Stimulated activated CD4-positive, alpha-beta T cell treated with anti-CD3 and anti-CD28 coated beads, Interleukin-12 subunit alpha, Interleukin-12 subunit beta, amount 100 ng/mL, for 24 hours (primary cell): ENCODE data around the gene CCND1.

Experiments
- DNase-seq, 2 experiments: peaks; one replicate each; pipeline ENCODE4 v3.0.0-alpha.2; 2020; ENCODE audit warnings: low read depth in 2 of 2

CCND1 gene

DNA sequence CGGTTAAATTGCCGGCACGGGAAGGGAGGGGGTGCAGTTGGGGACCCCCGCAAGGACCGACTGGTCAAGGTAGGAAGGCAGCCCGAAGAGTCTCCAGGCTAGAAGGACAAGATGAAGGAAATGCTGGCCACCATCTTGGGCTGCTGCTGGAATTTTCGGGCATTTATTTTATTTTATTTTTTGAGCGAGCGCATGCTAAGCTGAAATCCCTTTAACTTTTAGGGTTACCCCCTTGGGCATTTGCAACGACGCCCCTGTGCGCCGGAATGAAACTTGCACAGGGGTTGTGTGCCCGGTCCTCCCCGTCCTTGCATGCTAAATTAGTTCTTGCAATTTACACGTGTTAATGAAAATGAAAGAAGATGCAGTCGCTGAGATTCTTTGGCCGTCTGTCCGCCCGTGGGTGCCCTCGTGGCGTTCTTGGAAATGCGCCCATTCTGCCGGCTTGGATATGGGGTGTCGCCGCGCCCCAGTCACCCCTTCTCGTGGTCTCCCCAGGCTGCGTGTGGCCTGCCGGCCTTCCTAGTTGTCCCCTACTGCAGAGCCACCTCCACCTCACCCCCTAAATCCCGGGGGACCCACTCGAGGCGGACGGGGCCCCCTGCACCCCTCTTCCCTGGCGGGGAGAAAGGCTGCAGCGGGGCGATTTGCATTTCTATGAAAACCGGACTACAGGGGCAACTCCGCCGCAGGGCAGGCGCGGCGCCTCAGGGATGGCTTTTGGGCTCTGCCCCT is 529 bp upstream of the CCND1 start:
- no peak for DNase-seq

DNA sequence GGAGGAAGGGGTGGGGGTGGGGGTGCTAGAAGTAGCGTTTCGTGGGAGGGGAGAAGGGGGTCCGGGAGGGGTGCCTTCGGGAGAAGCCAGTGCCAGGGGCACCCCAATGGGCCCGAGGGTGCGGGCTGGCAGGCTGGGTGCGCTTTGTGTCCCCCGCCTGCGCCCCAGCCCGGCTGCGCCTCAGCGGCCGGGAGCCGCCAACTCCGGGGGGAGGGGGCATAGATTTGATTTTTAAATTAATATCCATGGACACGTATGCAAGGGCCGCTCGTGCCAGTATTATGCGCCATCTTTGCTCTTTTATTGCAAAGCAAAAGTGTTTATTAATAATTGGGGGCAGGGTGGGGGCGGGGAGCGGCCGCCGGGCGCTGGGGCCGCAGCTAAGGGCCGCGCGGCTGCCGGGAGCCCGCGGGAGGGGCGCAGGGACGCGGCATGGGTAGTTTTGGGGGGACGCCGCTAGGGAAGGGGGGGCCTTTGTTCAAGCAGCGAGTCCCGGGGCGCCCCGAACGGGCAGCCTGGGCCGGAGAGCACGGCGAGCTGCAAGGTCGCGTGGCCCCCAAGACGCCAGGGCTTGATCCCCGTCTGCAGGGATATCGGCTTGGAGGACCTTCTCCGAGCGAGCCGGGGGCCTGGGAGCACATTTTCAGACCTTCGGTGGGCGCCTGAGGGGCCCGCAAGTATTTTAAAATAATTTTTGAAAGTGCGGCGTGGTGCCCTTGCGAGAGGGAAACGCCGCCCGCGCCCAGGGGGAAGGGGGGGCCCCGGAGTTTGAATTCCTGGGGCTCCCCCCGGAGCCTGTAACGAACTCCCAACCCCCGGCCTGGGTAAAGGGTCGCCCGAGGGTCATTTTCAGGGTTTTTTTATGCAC is 959 bp downstream of the CCND1 start:
- no peak for DNase-seq

DNA sequence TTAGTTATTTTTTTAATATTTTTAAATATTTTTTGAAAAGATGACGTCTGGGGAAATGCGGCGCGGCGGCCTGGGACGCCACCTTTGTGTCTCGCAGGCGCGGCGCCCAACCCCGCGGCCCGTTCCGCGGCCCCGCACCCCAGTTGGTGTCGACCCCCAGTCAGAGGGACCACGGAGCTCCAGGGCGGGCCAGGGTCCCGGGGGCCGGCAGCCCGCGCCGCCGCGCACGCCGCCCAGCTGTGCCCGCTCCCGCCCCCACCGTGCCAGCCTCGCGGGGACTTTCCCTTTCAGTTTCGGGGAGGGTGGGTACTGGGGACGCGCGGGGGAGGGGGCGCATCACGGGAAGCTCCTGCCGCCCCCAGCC is 1.6 kb downstream of the CCND1 start:
- peak in 1 of 2 experiments; percentile 33 for DNase-seq

DNA sequence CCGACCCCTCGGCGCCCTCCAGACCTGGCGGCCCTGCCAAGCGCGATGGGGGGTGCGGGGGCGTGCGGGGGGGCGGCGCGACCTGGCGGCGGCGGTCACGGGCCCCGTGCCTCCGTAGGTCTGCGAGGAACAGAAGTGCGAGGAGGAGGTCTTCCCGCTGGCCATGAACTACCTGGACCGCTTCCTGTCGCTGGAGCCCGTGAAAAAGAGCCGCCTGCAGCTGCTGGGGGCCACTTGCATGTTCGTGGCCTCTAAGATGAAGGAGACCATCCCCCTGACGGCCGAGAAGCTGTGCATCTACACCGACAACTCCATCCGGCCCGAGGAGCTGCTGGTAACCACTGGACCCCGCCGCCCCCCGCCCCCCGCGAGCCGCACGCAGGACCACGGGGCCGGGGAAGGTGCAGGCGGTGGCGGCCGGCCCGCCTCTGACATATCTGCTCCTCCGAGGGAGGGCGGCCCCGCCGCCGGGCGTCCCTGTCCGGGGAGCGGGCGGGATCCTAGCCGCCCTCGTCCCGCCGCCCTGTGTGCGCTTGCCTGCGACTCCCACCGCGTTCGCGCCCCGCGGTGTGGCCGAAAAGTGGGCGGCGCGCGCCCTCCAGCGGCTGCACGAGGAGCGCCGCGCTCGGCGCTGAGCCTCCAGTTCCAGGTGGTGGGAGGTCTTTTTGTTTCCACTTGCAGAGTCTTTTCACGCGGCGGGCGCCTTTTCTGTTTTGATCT is 2.1 kb downstream of the CCND1 start:
- peak; percentile 55 to 63 for DNase-seq

DNA sequence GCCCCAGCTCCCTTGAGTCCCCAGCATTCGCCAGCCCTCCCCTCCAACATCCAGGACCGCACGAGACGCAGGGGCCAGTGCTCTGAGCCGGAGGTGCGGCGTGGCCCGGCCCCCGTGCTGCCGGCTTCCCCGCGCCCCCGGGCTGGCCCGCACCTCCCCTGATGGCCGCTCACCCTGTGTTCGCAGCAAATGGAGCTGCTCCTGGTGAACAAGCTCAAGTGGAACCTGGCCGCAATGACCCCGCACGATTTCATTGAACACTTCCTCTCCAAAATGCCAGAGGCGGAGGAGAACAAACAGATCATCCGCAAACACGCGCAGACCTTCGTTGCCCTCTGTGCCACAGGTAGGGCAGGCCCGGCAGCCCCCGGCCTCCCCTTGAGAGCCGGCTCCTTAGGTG is 2.7 kb downstream of the CCND1 start:
- no peak for DNase-seq

DNA sequence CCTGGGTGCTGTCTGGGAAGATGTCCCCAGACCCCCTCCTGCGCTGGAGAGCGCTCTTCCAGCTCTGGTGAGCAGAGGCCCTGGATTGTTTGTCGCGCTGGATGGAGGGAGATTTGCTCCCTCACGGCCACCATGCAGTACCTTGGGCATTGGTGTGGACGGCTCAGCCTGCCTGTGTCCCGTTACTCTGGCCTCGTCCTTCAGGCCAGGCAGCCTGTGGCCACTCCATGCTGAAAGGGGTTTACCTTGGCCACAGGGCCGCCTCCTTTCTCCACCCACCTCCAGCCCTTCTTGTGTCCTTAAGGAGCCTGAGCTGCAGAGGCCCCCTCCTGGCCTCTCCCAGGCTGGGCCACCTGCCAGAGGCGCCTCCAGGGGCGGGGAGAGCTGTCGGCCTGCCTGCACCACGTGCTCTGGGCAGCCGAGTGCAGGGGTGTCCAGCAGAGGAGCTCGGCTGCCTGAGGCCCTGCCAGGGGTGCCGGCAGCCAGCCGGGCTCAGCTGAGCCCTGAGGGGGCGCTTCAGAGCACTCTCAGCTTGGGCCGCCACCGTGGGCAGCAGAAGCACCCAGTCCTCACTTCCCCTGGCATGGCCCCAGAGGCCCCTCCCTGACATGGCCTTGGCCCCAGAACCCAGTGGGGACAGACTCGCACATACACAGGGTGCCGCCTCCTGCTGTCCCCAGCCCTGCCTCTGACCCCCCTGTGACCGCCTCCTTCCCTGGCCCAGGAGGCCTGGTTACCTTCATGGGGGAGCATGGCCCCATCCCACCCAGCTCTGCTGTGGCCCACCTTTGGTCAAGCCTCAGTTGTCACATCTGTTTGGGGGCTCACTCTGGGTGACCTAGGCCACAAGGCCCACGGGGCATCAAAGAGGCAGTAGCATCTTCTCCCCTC is 3.4 kb downstream of the CCND1 start:
- no peak for DNase-seq

DNA sequence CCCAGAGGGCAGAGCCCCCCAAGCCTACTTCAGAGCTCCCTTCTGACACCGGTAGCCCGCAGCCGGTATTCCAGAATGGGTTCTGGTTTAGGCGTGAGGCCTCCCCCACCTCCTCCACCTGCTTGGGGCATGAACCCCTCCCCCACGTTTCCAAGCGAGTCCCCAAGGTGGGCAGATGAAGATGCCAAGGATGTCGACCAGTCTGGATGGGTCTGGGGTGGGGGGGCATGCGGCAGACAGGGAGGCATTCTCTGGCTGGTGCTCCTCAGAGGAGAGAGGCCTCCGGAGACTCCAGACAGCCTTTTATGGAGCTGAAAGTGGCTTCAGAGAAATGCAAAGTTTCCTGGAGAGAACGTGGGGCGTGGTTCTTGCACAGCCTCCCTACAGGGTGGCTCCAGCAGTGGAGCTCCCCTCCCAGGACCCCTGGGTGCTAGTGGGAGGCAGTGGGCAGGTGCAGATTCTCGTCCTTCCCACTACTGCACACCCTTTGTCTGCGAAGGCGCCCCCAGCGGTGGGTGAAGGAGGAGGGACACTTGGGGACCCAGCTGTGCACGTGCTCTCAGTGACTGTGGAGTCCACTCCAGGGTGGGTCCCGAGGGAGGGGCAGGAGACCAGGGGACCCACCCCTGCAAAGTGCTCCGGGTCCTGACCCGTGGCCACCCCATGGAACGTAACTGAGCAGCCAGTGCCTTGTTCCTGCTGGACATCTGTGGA is 4.2 kb downstream of the CCND1 start:
- no peak for DNase-seq

DNA sequence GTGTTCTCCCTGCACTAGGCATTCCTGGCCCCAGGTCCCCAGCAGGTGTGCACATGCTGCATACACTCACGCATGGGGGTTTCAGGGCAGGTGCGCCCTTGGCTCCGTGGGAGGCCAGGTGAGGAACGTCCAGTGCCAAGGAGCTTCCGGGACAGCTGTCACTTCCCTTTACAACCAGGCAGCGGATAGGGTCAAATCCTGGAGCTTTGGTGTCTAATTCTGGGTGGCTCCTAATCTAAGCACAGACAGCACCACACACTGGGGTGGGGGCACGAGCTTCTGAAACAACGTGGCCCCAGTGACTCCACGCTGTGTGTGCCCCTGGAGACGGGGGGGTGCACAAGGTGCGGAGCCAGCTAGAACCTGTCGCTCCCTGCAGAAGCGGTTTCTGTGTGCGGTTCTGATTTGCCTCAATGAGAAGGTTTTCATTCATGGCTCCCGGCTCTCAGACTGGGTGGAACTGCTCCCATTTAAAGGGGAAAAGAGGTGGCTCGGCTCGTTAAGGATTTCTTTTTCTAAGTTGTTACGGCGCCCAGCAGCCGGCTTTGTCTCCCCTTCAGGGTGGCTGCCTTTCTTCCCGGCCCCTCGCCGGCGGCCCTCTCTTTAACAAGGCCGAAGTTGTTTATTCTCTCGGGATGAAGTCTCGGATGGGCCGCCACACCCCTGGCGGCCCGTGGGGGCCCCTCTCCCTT is 5.0 kb downstream of the CCND1 start:
- DNase-seq = no peak

DNA sequence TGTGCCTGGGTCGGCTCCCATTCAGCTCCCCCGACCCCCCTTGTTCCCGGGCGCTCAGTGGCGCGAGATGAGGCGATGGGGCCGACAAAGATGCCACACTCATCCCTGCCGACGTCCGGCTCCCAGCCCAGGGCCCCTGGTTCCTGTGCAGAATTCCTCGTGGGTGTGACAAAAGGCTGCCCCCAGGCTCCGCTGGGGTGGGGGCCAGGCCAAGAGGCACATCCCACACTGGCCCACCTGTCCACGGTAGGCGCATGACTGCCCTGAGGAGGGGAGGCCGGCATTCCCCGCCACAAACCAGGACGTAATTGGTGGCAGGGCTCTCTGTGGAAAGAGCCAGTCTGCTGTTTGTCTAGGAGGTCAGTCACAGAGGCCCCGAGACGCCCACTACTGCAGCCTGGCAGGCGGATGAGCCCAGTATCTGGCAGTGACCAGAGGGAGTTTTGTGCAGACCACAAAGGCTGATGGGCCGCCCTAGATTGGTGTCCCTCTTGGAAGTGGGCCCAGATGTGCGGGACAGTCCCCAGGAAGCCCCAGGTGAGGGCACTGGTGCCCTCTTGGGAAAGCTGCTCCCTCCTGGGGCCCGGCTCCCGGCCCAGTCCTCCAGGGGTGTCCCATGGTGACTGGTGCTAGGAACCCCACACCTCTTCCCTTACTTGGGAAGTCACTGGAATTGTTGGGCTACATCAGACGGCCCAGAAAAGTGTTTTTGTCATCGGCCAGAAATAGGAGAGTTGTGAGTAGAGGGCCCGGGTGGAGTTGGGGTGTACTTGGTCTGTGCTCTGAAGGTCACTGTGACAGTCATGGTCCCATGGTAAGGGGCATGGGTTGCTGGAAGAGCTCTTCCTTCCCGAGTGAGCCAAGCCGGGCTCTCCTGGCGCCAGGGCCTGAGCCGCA is 5.8 kb downstream of the CCND1 start:
- no peak for DNase-seq

DNA sequence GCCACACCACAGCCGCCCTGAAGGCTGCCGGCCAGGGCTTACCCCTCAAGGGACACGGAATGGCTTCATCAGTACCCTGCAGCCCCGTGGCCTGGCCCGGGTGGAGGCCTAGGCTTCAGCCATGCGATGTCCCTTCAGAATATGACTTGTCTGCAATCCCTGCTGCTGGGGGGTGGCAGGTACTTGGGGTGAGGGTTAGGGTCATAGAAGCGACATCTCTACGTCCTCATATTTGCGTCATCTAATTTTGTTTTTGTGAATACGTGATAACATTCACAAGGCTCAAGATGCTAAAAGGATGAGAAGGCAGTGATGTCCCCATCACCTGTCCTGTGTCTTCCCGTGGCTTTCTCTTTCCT is 6.4 kb downstream of the CCND1 start:
- DNase-seq = no peak

DNA sequence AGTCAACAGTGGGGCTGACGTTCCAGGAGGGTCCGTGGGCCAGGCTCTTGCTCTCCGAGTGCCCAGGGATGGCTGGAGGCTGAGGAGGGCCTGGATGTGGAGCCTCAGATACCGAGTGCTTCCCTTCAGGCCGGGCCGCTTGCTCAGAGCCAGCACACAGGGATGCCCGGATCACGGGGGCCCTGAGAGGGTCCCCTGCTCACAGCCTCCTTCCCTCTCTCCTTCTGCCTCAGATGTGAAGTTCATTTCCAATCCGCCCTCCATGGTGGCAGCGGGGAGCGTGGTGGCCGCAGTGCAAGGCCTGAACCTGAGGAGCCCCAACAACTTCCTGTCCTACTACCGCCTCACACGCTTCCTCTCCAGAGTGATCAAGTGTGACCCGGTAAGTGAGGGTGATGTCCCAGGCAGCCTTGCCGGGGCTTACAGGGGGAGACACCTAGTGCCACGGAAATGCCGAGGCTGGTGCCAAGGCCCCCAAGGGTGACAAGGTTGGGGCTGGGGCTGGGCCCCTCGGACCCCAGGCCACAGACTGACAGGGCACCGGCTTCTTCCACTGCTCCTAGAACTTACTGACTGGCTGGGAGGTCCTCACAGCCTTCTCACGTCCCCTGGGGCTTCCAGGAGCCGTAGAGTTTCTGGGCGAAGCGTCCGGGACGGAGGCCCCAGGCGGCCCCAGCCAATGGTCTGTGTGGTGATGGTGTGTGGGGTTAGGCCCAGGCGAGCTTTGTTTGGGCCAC is 7.0 kb downstream of the CCND1 start:
- DNase-seq = no peak

DNA sequence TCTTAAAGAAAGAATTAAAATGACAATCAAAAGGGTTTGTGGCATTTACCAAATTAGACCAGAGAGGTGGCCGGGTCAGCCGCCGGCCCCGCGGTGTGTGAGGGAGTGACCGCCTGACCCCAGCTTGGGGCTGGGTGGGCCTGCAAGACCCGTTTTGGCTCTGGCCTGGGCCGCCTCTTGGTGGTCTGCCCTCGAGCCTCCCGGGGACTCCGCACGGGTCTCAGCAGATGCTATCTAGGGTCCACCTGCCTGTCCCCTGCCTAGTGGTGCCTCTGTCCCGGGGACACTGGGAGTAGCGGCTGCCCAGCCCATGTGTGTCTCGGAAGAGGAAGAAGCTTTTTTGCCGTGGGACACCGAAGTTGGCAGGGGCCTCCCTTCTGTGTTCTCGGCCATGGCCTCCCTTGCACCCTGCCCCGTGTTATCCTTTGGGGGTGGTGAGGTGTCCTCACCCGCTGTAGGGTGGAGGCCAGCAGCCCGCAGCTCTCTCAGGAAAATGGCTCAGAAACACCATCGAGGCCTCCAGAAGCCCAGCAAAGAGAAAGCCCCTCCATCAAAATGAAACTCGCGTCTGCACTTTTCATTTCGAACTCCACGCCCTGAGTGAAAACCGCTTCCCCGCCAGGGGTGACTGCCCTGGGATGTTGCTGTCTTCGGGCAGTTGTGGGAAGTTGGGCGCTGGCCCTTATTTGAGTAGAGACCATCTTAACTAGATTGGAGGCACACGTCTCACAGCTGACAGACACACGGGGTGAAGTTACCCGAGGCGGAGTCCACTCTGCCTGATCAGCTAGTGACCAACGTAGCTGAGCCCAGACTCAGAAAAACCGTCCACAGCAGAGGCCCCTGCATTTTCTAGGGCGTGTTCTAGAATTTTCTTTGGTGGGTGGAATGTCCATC is 8.0 kb downstream of the CCND1 start:
- DNase-seq = no peak

DNA sequence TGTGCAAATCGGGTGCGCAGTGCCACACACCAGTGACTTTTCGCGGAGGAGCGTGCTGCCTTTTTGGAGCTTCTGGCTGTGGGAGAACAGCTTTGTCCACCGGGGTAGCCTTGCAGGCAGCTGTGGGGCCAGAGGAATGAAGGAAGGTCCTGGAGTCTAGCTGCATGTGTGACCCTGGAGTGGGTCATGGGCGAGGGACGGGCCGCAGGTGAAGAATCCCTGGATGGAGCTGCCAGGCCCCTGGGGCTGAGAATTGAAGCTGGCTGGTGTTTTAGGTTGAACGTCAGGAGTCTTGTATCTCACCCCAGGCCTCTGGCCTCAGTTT is 8.6 kb downstream of the CCND1 start:
- no peak for DNase-seq

DNA sequence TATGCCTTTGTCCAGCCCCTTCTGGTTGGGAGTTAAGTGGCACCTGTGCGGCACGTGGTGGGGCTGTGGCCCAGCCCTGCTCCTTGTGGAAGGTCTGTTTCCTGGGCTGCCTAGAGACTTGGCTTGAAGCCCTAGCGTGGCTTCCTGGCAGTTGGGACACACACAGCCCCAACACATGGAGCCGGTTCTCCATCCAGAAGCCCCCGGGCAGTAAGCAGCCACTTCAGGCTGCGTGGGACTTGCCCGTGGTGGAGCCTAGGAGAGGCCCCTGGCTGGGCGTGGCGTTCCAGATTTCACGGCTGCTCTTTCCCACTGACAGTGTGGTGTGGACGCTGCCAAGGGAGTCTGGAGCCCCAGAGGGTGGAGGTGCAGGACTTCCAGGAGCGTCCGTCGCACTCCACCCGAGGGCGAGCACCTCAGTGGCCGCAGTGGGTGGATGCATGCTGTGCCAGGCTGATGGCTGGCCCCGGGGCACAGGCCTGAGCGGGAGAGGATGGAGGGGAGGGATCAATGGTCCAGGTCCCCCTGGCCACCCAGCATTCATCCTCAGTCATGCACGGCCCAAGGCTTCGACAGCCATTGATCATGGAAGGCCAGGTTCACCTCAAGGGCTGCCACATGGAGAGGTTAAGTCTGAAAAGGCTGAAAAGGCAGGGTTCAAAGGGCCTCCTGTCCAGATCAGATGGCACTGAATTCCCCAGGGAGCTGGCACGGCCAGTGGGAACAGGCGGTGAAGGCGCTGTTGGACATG is 9.3 kb downstream of the CCND1 start:
- no peak for DNase-seq

DNA sequence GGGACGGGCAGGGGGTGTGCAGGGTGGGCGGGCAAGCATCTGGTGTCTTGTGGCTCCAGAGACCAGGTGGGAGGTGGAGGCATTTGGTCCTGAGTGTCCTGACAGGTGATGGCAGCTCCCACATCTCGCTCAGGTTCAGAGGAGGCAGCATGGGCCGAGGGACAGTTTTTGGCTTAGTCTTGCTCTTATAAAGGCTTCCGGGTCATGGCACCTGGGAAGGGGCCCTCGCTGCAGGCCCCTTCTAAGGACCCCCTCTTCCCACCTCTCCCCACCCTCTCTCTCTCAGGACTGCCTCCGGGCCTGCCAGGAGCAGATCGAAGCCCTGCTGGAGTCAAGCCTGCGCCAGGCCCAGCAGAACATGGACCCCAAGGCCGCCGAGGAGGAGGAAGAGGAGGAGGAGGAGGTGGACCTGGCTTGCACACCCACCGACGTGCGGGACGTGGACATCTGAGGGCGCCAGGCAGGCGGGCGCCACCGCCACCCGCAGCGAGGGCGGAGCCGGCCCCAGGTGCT is 9.9 kb downstream of the CCND1 start:
- DNase-seq = no peak

DNA sequence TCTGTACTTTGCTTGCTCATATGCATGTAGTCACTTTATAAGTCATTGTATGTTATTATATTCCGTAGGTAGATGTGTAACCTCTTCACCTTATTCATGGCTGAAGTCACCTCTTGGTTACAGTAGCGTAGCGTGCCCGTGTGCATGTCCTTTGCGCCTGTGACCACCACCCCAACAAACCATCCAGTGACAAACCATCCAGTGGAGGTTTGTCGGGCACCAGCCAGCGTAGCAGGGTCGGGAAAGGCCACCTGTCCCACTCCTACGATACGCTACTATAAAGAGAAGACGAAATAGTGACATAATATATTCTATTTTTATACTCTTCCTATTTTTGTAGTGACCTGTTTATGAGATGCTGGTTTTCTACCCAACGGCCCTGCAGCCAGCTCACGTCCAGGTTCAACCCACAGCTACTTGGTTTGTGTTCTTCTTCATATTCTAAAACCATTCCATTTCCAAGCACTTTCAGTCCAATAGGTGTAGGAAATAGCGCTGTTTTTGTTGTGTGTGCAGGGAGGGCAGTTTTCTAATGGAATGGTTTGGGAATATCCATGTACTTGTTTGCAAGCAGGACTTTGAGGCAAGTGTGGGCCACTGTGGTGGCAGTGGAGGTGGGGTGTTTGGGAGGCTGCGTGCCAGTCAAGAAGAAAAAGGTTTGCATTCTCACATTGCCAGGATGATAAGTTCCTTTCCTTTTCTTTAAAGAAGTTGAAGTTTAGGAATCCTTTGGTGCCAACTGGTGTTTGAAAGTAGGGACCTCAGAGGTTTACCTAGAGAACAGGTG is 11.1 kb downstream of the CCND1 start:
- no peak for DNase-seq
